Measurements from ENCODE around the gene PSMD11. TPM values are rescaled to one million over a fixed set of nuclear protein-coding genes. Genes with fewer than 3 reads are reported as not detected.

The PSMD11 gene
- total and polyA plus RNA-seq, 2 of the 13 experiments (the other 11 are each of a cell fraction or from before 2014, with no cell fraction given) = 69.8 to 152 TPM

- TF ChIP-seq ZBTB34 (CRISPR knock-in tag; IDR thresholded peaks at IDR 0.05) (no peak), GABPB1 (CRISPR knock-in tag; IDR thresholded peaks at IDR 0.05) (no peak), SKI (IDR thresholded peaks at IDR 0.05; ENCODE audit: partially characterized antibody) (no peak), ATM (IDR thresholded peaks at IDR 0.05; ENCODE audit: borderline replicate concordance) (no peak)
Measured at GRCh38 chr17:32504166-32504990, 60.1 kb downstream of the PSMD11 start (continued).

DNA sequence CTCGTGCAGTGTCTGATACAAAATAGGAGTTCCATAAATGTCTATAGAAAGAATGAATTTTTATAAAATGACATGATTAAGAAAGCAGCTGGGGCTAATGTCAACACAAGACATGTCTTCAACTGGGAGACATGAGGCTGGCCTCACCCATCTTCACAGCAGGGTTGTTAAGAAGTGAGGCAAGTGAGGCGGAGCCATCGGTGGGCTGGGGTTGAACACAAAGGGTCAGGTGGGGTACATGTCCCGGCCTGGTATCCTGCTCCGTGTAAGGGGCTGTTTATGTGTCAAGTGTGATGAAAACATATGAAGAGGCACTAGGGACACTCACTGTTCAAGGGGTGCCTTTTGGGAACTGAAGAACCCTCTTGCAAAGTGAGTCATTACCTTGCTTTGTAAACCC is 64.6 kb downstream of the PSMD11 start:
- no peak for DNase-seq (ENCODE audit: low spot score)
- 90% methylated on average over 5 of the region's 5 CpGs for WGBS (ENCODE audit: low lambda C conversion rate)
- intact Hi-C loops (cut with micrococcal nuclease; ENCODE audit: unreplicated experiment) (no loop called here), in situ Hi-C loops (cut with HindIII; ENCODE audit: extremely low pct_ligation_motif_present, low pct_unique_long_range_greater_than_20kb) (no loop called here)
- Histone ChIP-seq H3K27me3 (ENCODE audit: control insufficient read depth in 1 of 2, insufficient read depth in 2 of 2, low read length in 2 of 2) (no peaks in the 10 kb centered on the region), H3K9me3 (ENCODE audit: low read length) (no peaks in the 10 kb centered on the region), H2AFZ (ENCODE audit: low read length) (no peak overlapping the region), H3K4me3 (replicated peaks in 1 of 3; ENCODE audit: insufficient read depth in 1 of 3, low read depth in 2 of 3, low read length in 3 of 3) (no peak overlapping the region), H3K27ac (ENCODE audit: extremely low read length, insufficient read depth, low read length) (no peak overlapping the region), H3K4me2 (ENCODE audit: low read depth, low read length) (no peak overlapping the region), H4K20me1 (ENCODE audit: insufficient read depth, low read length) (no peaks in the 10 kb centered on the region), H3K9ac (ENCODE audit: insufficient read depth, low read depth, low read length) (no peak overlapping the region), H3K36me3 (replicated peaks in 1 of 2; ENCODE audit: control insufficient read depth in 1 of 2, insufficient read depth in 2 of 2, low read length in 2 of 2) (no peaks in the 10 kb centered on the region), H3K4me1 (ENCODE audit: insufficient read depth, low read length) (no peaks in the 10 kb centered on the region), H3K79me2 (ENCODE audit: insufficient read depth, low read length) (no peaks in the 10 kb centered on the region)
- TF ChIP-seq KLF13 (CRISPR knock-in tag; IDR thresholded peaks at IDR 0.05) (no peak), CREB1 (IDR thresholded peaks at IDR 0.05) (no peak), CREB1 (CRISPR knock-in tag; IDR thresholded peaks at IDR 0.05) (no peak), HDAC2 (CRISPR knock-in tag; IDR thresholded peaks at IDR 0.05) (no peak), ZNF460 (CRISPR knock-in tag; IDR thresholded peaks at IDR 0.05; ENCODE audit: borderline replicate concordance) (no peak), ZNF784 (CRISPR knock-in tag; IDR thresholded peaks at IDR 0.05; ENCODE audit: borderline replicate concordance) (no peak), PAF1 (CRISPR knock-in tag; IDR thresholded peaks at IDR 0.05) (no peak), ZNF543 (CRISPR knock-in tag; IDR thresholded peaks at IDR 0.05) (no peak)
- ChIA-PET CTCF (ENCODE audit: low intra/inter-chr PET ratio, low total read pairs) (no interaction called here), POLR2A (no interaction called here)
- ATAC-seq = no peak
- FAIRE-seq = no peak
- BruUV-seq (replicated peaks) = no TSS peak
